ENCODE results near the gene ONECUT3.

The ONECUT3 gene

GRCh38 chr19:1767464-1767933 lies 14.2 kb downstream of the ONECUT3 start:
- DNase-seq (ENCODE audit: extremely low read depth in 1 of 2, low read depth in 1 of 2), result no peak

- no peak for DNase-seq (ENCODE audit: extremely low read depth in 1 of 2, low read depth in 1 of 2)
Measured at GRCh38 chr19:1768248-1768647, 14.9 kb downstream of the ONECUT3 start.

GRCh38 chr19:1768918-1769644 lies 15.8 kb downstream of the ONECUT3 start:
- DNase-seq (ENCODE audit: extremely low read depth in 1 of 2, low read depth in 1 of 2), result no peak

- DNase-seq (ENCODE audit: extremely low read depth in 1 of 2, low read depth in 1 of 2), result no peak
Measured at GRCh38 chr19:1769645-1769985, 16.3 kb downstream of the ONECUT3 start.

- no peak for DNase-seq (ENCODE audit: extremely low read depth in 1 of 2, low read depth in 1 of 2)
Measured at GRCh38 chr19:1770866-1771576, 17.7 kb downstream of the ONECUT3 start.

- no peak for DNase-seq (ENCODE audit: extremely low read depth in 1 of 2, low read depth in 1 of 2)
Measured at GRCh38 chr19:1773184-1773583, 19.9 kb downstream of the ONECUT3 start.

- DNase-seq (ENCODE audit: extremely low read depth in 1 of 2, low read depth in 1 of 2), result no peak
Measured at GRCh38 chr19:1774989-1775772, 21.9 kb downstream of the ONECUT3 start.

- no peak for DNase-seq (ENCODE audit: extremely low read depth in 1 of 2, low read depth in 1 of 2)
Measured at GRCh38 chr19:1775951-1776605, 22.8 kb downstream of the ONECUT3 start.

- no peak for DNase-seq (ENCODE audit: extremely low read depth in 1 of 2, low read depth in 1 of 2)
Measured at GRCh38 chr19:1776606-1777147, 23.4 kb downstream of the ONECUT3 start.

- no peak for DNase-seq (ENCODE audit: extremely low read depth in 1 of 2, low read depth in 1 of 2)
Measured at GRCh38 chr19:1777149-1777548, 23.8 kb downstream of the ONECUT3 start.

- DNase-seq (ENCODE audit: extremely low read depth in 1 of 2, low read depth in 1 of 2), result no peak
Measured at GRCh38 chr19:1779574-1779973, 26.3 kb downstream of the ONECUT3 start.

- no peak for DNase-seq (ENCODE audit: extremely low read depth in 1 of 2, low read depth in 1 of 2)
Measured at GRCh38 chr19:1780272-1780958, 27.1 kb downstream of the ONECUT3 start.

GRCh38 chr19:1782521-1782920 lies 29.2 kb downstream of the ONECUT3 start:
- DNase-seq (ENCODE audit: extremely low read depth in 1 of 2, low read depth in 1 of 2), result no peak

GRCh38 chr19:1783354-1783753 lies 30.0 kb downstream of the ONECUT3 start:
- no peak for DNase-seq (ENCODE audit: extremely low read depth in 1 of 2, low read depth in 1 of 2)

- DNase-seq (ENCODE audit: extremely low read depth in 1 of 2, low read depth in 1 of 2), result no peak
Measured at GRCh38 chr19:1783874-1784273, 30.6 kb downstream of the ONECUT3 start.

GRCh38 chr19:1785310-1785709 lies 32.0 kb downstream of the ONECUT3 start:
- DNase-seq (ENCODE audit: extremely low read depth in 1 of 2, low read depth in 1 of 2), result no peak

GRCh38 chr19:1786668-1787067 lies 33.4 kb downstream of the ONECUT3 start:
- DNase-seq (ENCODE audit: extremely low read depth in 1 of 2, low read depth in 1 of 2), result no peak

- DNase-seq (ENCODE audit: extremely low read depth in 1 of 2, low read depth in 1 of 2), result no peak
Measured at GRCh38 chr19:1787116-1787515, 33.8 kb downstream of the ONECUT3 start.

GRCh38 chr19:1789261-1790041 lies 36.1 kb downstream of the ONECUT3 start:
- DNase-seq (ENCODE audit: extremely low read depth in 1 of 2, low read depth in 1 of 2), result no peak

All from stimulated activated CD8-positive, alpha-beta memory T cell treated with anti-CD3 and anti-CD28 coated beads, Interleukin-7, amount 100 ng/mL, for 48 hours (primary cell).